HG02623 (cell line): ENCODE results near the gene MRM3.
"Not testable (repeated sequence)": the region's sequence is repeated elsewhere in the genome, so short reads cannot be mapped to it uniquely, and the experiment has no call there.

Experiments used
- ATAC-seq: cut with Tn5 transposase; IDR thresholded peaks from one replicate; pipeline ENCODE4 v1.9.1; 2021; ENCODE audit warnings: moderate library complexity; ENCODE audit not compliant: unreplicated experiment

MRM3 gene

GRCh38 chr17:795276-795675 is 13.1 kb downstream of the MRM3 start:
- no peak for ATAC-seq

GRCh38 chr17:795721-796120 is 13.6 kb downstream of the MRM3 start:
- ATAC-seq: no peak

- ATAC-seq: no peak
Measured at GRCh38 chr17:796609-797008, 14.5 kb downstream of the MRM3 start.

GRCh38 chr17:797236-797840 is 15.2 kb downstream of the MRM3 start:
- ATAC-seq: no peak

GRCh38 chr17:798246-798645 is 16.1 kb downstream of the MRM3 start:
- ATAC-seq: no peak

GRCh38 chr17:799261-799660 is 17.1 kb downstream of the MRM3 start:
- ATAC-seq: no peak

- no peak for ATAC-seq
Measured at GRCh38 chr17:800446-801242, 18.5 kb downstream of the MRM3 start.

GRCh38 chr17:801660-802059 is 19.5 kb downstream of the MRM3 start:
- ATAC-seq: no peak

GRCh38 chr17:802481-802880 is 20.3 kb downstream of the MRM3 start:
- no peak for ATAC-seq

GRCh38 chr17:802901-803881 is 21.0 kb downstream of the MRM3 start:
- ATAC-seq: no peak

- no peak for ATAC-seq
Measured at GRCh38 chr17:804541-805435, 22.6 kb downstream of the MRM3 start.

GRCh38 chr17:805886-806285 is 23.7 kb downstream of the MRM3 start:
- ATAC-seq: not testable (repeated sequence)

- no peak for ATAC-seq
Measured at GRCh38 chr17:806346-806745, 24.2 kb downstream of the MRM3 start.

GRCh38 chr17:806781-807522 is 24.8 kb downstream of the MRM3 start:
- ATAC-seq: no peak

- no peak for ATAC-seq
Measured at GRCh38 chr17:807523-808294, 25.6 kb downstream of the MRM3 start.

- no peak for ATAC-seq
Measured at GRCh38 chr17:811051-811784, 29.1 kb downstream of the MRM3 start.

GRCh38 chr17:812638-813204 is 30.6 kb downstream of the MRM3 start:
- no peak for ATAC-seq

- no peak for ATAC-seq
Measured at GRCh38 chr17:814371-814770, 32.2 kb downstream of the MRM3 start.
